ENCODE results near the gene CHN1.

DNA sequence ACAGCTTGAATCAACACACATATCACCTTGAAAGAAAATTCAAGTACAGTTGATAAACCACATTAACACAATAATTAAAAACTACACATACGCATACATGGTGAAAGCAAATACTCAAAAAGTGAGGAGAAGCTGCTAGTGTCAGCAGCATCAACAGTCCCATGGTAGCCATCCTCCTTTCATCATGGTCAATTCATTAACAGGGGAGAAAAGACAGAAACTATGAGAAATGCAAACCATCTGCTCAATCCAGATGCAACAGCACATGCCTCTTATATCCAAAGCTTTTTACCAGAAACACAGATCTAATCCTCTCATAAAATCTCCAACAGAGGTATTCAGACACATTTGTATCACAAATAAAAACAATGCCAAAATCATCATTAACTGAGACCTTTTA lies 159.0 kb downstream of the CHN1 start:
- TF ChIP-seq, protein P1, sequence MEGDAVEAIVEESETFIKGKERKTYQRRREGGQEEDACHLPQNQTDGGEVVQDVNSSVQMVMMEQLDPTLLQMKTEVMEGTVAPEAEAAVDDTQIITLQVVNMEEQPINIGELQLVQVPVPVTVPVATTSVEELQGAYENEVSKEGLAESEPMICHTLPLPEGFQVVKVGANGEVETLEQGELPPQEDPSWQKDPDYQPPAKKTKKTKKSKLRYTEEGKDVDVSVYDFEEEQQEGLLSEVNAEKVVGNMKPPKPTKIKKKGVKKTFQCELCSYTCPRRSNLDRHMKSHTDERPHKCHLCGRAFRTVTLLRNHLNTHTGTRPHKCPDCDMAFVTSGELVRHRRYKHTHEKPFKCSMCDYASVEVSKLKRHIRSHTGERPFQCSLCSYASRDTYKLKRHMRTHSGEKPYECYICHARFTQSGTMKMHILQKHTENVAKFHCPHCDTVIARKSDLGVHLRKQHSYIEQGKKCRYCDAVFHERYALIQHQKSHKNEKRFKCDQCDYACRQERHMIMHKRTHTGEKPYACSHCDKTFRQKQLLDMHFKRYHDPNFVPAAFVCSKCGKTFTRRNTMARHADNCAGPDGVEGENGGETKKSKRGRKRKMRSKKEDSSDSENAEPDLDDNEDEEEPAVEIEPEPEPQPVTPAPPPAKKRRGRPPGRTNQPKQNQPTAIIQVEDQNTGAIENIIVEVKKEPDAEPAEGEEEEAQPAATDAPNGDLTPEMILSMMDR (IDR thresholded peaks at IDR 0.05 in 4 of 5, conservative IDR thresholded peaks at IDR 0.05 in 1 of 5): no peak
- no peak for TF ChIP-seq POLR2A (IDR thresholded peaks at IDR 0.05)

Data from gastrocnemius medialis (tissue), 4 donors.